Measurements from ENCODE around the gene CEP112.

The CEP112 gene

GRCh38 chr17:66185862-66186261 lies 6.1 kb downstream of the CEP112 start:
- no peak for TF ChIP-seq POLR2A (IDR thresholded peaks at IDR 0.05; ENCODE audit: extremely low read depth, insufficient read length)
- TF ChIP-seq MAX (IDR thresholded peaks at IDR 0.05; ENCODE audit: low read depth, low read length), result no peak
- no peak for TF ChIP-seq CTCF (IDR thresholded peaks at IDR 0.05; ENCODE audit: low read depth, low read length)
- no peak for TF ChIP-seq MYC (IDR thresholded peaks at IDR 0.05; ENCODE audit: low read depth, low read length)
- no peak for DNase-seq (ENCODE audit: low read depth)

GRCh38 chr17:66184392-66184791 lies 7.5 kb downstream of the CEP112 start:
- TF ChIP-seq CTCF (IDR thresholded peaks at IDR 0.05; ENCODE audit: low read depth, low read length) (no peak), POLR2A (IDR thresholded peaks at IDR 0.05; ENCODE audit: extremely low read depth, insufficient read length) (no peak), MYC (IDR thresholded peaks at IDR 0.05; ENCODE audit: low read depth, low read length) (no peak), MAX (IDR thresholded peaks at IDR 0.05; ENCODE audit: low read depth, low read length) (no peak)

More at GRCh38 chr17:66185862-66186261, 6.1 kb downstream of the CEP112 start:
- H3K4me3 ChIP-seq (ENCODE audit: low read depth, low read length), result no peak overlapping the region

GRCh38 chr17:66183529-66183928 lies 8.4 kb downstream of the CEP112 start:
- TF ChIP-seq POLR2A (IDR thresholded peaks at IDR 0.05; ENCODE audit: extremely low read depth, insufficient read length) (no peak), CTCF (IDR thresholded peaks at IDR 0.05; ENCODE audit: low read depth, low read length) (no peak), MYC (IDR thresholded peaks at IDR 0.05; ENCODE audit: low read depth, low read length) (no peak), MAX (IDR thresholded peaks at IDR 0.05; ENCODE audit: low read depth, low read length) (no peak)
- DNase-seq (ENCODE audit: low read depth), result no peak

More at GRCh38 chr17:66184392-66184791, 7.5 kb downstream of the CEP112 start:
- H3K4me3 ChIP-seq (ENCODE audit: low read depth, low read length), result no peak overlapping the region
- no peak for DNase-seq (ENCODE audit: low read depth)

GRCh38 chr17:66178642-66179041 lies 13.3 kb downstream of the CEP112 start:
- no peak overlapping the region for H3K4me3 ChIP-seq (ENCODE audit: low read depth, low read length)
- TF ChIP-seq CTCF (IDR thresholded peaks at IDR 0.05; ENCODE audit: low read depth, low read length) (no peak), POLR2A (IDR thresholded peaks at IDR 0.05; ENCODE audit: extremely low read depth, insufficient read length) (no peak), MYC (IDR thresholded peaks at IDR 0.05; ENCODE audit: low read depth, low read length) (no peak), MAX (IDR thresholded peaks at IDR 0.05; ENCODE audit: low read depth, low read length) (no peak)
- DNase-seq (ENCODE audit: low read depth), result no peak

More at GRCh38 chr17:66183529-66183928, 8.4 kb downstream of the CEP112 start:
- no peak overlapping the region for H3K4me3 ChIP-seq (ENCODE audit: low read depth, low read length)

- no peak for DNase-seq (ENCODE audit: low read depth)
- H3K4me3 ChIP-seq (ENCODE audit: low read depth, low read length), result no peak overlapping the region
- TF ChIP-seq MAX (IDR thresholded peaks at IDR 0.05; ENCODE audit: low read depth, low read length) (no peak), POLR2A (IDR thresholded peaks at IDR 0.05; ENCODE audit: extremely low read depth, insufficient read length) (no peak), CTCF (IDR thresholded peaks at IDR 0.05; ENCODE audit: low read depth, low read length) (no peak), MYC (IDR thresholded peaks at IDR 0.05; ENCODE audit: low read depth, low read length) (no peak)
Measured at GRCh38 chr17:66177048-66177447, 14.9 kb downstream of the CEP112 start.

Measured in NB4 (cell line).